Astrocyte of the hippocampus (primary cell): ENCODE measurements around the gene CACNA2D2.

ENCODE experiments used
- DNase-seq: peaks from one replicate; pipeline ENCODE4 v3.0.0; 2011; ENCODE audit warnings: low read depth, low spot score

CACNA2D2 gene

DNA sequence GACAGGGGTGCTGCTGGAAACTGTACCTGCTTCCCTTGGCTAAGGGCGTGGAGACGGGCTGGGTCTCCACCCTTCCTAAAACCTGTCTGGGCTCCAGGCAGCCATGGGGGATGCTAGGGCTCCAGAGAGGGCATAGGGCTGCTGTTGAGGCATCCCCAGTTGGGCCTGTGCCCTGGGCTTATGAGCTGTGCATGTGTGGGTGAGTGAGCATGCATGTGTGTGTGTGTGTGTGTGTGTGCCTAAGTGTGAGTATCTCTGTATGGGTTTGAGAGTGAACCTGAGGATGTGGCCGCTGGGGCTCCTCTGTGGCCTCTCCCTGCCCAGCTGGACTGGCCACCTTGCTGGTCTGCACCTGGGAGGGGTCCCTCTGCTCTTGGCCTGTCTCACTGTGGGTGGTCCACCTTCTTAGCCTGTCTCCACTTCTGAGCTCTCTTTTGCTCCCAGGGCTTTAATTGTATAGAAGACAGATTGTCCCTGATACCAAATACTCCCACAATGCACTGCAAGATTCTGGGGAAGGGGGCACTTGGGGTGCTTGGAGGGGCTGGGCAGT lies 132.2 kb downstream of the CACNA2D2 start:
- no peak for DNase-seq

DNA sequence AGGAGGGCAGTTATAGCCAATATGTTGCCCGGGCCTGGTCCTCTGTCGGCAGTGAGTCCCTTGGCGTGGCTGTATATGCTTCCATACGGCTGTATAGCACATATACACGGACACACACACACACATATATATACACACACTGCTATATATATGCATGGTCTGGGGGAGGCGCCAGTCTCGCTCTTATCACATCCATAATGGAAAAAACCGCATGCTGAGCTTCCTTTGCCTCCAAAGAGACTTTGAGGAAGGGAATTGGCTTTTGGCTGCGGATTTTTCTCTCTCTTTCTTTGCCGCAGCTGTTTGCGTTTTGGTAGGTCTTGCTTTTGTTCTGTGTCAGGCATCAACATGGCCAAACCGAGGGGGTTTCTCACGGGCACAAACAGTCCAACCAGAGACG lies 132.8 kb downstream of the CACNA2D2 start:
- DNase-seq, result no peak

DNA sequence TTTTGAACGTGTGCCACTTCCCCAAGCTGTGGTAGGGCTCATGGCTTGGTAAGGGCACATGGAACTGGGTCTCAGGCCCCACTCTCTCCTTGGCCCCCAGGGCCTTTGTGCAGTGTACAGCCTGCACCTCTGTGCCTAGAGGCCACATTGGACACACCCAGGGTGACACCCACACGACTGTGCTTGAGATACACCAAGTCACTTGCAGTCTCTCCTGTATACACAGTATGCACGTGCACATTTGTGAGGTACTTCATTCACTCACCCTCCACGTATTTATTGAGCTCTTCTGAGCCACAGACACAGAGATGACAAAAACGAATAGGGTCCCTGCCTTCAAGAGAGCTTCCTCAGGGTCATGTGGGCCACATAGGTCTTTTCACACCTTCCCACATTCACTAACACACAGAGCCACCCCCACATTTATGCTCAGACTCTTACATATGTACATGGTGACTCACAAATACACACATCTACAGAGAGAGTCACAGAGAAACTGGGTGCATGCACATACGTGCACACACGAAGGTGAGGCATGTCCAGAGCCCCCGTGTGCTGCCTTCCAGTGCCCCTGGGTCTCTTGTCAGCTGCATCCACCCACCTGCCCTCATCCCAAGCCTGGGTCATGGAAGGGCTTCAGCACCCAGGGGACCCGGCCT lies 134.3 kb downstream of the CACNA2D2 start:
- no peak for DNase-seq

DNA sequence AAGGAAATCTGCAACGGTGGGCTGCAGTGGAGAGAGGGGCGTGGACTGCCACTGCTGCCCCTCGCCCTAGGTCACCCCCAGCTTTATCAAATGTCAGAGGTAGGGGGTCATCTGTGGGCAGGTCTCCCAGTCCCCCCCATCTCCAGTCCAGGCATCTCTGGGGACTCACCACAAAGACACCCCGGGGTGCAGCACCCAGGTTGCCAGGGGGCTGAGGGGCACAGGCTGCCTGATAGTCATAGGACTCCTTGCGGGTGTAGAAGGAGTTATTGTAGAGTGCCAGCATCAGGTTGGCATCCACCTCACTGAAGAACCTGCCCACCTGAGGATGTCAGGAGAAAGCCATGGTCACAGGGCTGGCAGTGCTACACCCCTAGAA lies 137.6 kb downstream of the CACNA2D2 start:
- DNase-seq, result no peak

DNA sequence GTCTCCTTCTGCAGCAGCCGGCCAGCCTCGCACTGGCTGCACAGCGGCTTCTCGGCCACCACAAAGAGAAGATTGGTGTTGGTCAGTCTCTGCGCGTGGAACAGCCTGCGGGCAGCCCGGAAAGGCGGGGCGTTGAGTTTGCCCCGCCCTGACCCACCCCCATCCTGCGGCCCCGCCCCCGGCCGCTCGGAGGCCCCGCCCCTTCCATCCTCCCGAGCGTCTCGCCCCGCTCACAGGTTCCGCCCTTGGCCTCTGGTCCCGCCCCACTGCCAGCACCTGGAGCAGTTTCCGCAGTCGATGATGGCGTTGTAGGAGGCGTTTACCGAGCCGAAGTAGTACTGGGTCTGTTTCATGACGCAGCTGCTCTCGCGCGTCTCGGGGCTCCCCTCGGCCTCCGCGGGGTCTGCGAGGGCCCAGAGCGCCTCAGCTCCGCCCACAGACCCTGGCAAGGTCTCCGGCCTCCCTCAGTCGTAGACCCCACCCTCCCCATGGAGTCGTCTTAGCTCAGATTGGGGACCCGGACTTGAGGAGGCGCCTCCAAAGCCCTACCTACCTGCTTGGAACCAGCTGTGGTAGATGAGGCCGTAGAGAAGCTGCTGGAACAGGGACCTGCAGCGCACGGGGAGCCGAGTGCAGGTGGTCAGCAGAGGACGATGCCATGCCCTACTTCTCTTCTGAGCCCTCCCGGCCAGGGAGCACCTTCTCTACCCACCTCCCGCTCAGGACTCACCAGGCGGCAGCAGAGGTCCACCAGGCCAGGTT lies 138.2 kb downstream of the CACNA2D2 start:
- DNase-seq, result peak; percentile 80

DNA sequence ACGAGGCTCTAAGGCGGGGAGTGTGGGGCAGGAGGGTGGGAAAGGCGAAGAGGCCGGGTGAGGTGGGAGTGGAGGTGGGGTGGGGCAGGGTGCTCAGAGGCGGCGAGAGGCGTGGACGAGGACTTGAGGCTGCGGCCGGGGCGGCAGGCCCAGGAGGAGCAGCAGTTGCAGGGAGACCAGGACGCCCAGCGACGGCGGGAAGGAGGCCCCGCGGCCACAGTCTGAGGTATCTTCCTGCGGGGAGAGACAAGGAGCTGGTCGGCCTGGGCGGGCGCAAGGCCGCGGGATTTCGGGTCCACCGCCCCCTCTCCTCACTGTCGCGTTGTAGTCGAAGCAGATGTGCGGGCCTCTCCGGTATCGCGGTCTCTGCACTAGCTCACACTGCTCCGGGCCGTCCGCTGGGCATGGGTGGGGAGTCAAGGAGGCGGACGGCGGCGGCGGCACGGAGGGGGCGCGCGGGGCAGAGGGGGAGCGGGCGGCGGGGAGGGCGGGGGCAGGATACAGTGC lies 138.8 kb downstream of the CACNA2D2 start:
- no peak for DNase-seq

DNA sequence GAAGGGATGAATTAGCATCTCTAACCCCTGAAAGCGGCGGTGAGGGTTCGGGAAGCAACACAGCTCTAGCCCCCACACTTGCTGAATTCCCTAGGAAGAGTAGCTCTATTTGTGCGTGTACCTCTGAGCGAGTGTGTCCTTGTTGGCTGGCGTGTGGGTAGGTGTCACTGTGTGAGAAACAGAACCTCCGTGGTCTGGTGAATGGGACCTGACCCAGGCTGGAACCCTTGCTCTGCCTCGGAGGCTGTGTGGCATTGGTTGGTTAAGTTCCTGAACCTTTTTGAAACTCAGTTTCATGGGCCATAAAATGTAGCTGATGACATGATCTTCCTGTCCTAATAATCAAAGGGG lies 143.7 kb downstream of the CACNA2D2 start:
- no peak for DNase-seq

DNA sequence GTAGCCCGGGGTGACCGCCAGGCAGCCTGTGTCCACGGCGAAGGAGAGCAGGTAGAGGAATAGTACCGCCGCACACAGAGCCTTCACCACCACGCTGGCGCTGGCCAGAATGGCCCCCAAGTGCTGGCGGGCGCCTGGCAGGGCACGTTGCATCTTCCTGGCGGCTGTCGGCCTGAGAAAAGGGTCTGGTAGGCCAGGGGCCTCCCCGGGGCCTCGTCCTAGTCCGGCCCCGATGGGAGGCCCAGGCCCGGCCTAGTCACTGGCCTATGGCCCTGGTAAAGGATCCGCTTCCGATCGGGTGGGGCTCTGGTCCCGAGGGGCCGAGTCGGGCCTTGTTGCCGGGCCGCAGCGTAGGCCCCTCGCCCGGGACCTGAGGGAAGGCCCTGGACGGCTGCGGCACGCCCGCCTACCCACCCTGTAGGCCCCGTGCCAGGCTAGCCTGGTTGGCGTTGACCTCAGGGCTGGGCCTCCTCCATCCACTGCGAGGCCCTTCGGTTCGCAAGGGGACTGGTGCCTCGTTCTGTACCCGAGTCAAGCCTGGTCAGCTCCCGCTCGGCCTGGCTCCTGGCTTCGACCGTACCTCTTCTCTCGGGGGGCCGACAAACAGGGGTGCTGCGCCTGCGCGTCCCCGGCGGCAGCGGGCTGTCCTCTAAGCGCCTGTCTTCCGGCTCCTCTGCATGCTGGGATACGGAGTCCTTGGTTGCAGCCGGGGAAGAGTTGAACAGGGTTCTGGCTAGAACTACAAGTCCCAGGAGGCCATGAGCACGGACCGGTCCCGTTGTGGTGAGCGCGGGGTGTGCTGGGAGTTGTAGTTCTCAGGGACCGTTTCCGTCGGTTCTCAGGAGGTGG lies 144.3 kb downstream of the CACNA2D2 start, which contains the start of gene TMEM115:
Gene TMEM115, minus strand, starts transcription at position 611 of the 849 bp plus-strand sequence. Its CDS starts 458 bp downstream, at position 153.
- peak; percentile 99 for DNase-seq

DNA sequence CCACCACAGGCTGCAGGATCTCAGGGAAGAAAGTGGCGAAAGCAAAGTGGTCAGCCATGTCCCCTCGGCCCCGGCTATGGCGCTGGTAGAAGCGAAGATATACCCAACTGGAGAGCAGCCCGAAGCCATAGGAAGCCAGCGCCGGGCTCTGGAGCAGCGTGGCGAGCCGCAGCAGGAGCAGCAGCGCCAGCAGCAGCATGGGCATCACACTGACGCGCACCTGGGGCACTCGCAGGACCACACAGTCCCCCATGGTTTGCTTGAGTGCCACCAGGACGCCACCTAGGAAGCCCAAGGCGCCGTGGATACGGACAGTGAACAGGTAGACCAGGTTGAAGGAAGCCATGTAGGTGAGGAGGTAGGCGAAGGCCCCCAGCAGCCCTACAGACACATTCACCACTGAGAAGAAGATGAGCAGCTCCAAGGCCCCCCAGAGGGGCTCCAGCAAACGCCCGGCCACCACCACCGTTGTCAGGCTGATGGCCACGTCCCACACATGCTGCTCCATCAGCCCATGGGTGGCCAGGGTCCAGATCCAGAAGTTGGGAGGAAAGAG lies 145.0 kb downstream of the CACNA2D2 start:
- DNase-seq, result no peak

DNA sequence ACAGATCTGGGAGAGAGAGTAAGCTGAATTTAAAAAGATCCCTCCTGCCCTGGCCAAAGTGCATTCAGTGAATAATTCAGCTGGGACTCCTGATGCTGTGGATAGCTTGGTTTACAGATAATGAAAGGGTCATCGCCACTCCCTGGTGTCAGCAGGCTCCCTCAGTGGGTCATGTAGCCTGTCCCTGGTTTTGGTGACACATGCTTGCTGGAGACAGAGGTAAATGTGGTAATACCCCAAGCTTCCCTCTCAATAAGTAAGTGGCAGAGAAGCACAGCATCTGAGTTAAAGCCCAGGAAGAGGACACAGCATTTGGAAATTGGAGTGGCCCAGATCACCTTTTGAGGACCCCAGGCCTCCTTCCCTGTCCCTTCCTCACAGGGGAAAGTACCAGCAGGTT lies 146.0 kb downstream of the CACNA2D2 start:
- DNase-seq, result no peak

DNA sequence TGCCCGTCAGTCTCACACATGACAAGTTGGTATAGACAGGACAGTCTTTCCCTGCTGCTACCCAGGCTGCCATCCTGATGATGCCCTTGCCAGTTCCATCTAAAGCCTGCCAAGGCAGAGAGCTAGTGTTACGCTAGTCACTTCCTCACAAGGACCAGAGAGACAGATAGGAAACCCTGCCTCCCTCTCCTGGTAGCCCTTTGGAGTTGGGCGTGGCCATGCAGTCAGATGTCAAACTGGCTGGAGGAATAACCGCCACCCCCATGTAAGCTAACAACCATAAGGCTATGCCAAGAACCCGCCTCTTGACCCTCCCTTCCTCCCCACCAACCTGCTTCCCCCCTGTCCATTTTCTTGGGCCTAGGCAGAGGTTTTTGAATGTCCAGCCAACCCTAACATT lies 146.9 kb downstream of the CACNA2D2 start:
- DNase-seq, result no peak

DNA sequence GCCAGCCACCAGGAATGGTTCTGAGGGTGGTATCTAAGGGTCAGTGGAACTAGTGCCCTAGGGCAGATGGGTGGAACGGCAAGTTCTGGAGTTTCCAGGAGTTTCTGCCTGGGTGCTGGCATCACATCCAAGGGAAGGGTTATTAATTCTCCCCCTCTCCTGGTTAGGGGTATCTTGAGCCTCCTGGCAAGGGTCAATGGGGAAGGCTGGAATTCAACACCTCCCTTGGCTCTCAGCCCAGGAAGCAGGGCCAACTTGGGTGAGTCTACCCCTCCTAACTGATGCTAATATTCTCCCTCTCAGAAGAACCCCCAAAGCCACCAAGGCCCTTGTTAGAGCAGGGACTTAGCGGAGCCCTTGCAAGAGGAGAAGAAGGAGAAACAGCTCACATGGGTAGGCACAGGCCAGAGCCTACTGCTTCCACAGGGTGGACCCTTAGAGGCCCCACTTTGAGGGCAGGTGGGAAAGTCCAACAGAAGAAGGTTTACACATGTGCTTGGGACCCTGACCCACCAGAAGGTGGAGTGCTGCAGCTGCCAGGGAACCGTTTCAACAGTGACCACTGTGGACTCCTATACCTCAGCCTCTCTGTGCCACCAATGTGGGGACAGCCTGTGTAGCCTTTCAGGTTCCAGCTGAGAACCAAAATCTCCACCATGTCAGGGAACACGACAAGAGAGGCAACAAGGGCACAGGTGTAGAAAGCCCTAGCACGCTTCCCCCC lies 147.4 kb downstream of the CACNA2D2 start:
- DNase-seq, result no peak

DNA sequence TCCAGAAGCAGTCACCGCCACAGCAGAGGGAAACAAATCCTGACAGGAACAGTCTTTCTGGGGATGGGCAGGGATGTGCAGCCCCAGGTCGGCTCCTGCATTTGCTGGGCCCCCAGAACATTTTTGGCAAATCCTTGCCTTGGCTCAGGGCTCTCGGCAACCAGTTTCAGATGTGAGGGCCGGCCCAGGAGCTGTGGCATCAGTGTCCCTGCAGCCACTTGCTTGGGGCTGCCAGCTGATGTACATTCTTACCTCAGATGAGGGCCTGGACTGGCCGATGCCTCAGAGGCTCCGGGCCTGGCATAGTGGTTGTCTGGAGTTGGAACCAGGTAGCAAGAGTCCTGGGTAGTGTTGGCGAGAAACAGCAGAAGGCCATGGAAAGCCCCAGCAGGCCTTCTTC lies 148.6 kb downstream of the CACNA2D2 start:
- no peak for DNase-seq

DNA sequence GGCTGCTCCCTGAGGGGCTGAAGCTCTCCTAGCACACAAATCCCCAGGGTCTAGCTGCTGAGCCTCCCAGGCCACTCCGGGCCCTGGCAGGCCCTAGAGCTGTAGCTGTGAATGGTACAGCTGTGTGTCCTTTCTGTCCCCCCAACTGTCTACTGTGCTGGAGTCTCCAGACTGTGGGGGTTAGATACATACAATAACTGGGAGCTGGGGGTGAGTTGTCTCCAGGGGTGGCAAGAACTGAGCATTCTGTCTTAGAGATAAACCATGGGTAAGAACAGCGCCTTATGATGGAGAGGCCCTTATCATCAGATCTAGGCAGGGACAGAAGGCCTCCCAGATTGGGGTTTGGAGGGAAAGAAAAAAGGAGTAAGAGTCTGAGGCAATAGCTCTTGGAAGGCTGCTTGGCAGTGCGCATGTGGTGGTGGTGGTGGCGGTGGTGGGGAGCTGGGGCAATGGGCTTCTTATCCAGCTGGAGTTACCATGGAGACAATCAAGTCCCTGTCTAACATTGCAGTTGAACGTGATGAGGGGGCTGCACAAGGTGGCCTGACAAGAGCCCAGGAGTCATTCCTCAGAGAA lies 149.2 kb downstream of the CACNA2D2 start:
- DNase-seq, result no peak

DNA sequence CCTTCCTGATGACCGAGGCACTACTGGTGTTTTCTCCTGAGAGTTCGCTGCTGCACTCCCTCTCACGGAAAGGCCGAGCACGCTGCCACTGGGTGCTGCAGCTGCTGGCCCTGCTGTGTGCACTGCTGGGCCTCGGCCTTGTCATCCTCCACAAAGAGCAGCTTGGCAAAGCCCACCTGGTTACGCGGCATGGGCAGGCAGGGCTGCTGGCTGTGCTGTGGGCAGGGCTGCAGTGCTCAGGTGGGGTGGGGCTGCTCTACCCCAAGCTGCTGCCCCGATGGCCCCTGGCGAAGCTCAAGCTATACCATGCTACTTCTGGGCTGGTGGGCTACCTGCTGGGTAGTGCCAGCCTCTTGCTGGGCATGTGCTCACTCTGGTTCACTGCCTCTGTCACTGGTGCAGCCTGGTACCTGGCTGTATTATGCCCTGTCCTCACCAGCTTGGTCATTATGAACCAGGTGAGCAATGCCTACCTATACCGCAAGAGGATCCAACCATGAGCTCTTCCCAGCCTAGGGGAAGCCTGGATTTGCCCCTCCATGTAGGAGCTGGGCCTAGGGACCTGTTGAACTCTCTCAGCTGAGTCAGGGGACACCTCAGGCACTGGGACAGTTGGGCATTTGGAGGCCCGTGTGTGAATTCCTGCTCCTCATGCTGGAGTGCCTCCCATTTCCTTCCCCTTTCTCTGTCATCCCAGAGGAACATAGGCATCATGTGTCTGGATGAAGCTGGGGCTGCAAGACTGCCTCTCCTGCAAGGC lies 150.0 kb downstream of the CACNA2D2 start:
- no peak for DNase-seq

DNA sequence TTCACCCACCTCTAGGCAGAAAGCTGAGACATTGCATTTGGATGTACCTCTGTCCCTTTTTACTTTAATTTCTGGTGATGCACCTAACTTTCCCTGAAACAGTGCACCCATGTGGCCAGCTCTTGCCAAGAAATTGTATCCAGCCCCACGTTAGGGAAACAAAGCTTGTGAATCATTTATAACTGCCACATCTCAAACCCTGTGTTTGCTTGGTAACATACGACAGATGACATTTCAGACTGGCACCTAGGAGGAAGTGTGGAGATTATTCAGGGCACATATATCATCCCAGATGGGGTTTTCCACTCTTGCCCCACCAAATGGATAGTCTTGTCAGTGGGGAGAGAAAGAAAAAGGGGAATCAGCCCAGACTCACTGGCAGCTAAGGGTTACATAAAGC lies 150.7 kb downstream of the CACNA2D2 start:
- DNase-seq, result peak; percentile 25

DNA sequence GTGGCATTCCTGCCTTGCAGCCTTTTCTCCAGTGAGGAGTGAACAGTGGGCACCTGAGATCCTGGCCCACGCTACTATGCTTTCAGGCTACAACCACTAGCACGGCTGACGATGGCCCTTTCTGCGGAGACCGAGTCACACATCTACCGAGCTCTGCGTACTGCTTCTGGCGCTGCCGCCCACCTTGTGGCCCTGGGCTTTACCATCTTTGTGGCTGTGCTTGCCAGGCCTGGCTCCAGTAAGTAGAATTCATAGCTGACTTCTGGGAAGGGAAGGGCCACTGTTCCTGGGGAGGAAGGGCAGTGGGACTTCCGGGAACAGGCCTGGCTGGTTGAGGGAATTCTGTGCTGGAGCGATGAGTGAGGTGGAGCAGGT lies 152.1 kb downstream of the CACNA2D2 start:
- DNase-seq, result no peak

DNA sequence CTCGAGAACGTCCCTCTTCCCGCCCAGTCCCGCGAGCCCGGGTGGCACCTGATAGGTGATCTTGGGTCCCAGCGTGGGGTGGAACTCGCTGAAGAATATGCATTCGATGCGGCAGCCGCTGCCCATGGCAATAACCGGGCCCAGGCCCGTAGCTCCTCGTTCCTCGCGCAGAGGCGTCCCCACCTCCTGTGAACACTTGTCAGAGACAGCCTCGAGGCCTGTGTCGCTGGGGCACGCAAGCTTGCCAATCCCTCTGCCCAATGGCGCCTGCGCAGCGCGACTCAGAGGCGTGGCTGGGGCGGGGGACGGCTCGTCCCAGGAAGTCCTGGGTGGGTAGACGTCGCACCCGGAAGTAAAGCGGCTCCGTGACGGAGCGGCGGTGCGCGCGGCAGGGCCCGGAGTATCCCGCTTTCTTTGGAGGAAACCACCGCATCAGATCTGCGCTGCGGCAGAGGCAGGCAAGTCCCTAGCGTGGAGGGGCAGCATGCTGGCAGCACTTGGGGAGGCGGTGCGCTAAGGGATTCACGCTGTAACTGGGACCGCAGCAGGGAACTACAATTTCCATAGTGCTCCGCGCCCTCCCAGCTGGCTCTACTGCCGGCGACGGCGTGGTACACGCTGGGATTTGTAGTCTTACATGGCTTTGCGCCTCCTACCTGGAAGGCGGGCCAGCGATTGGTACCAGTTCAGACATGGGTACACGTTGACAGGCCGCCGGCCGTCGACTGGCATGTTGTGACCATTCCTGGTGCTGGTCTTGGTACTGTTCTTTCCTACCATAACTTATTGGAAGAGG lies 152.7 kb downstream of the CACNA2D2 start, which contains the start of the genes CYB561D2 and NPRL2:
Gene CYB561D2, plus strand, starts transcription at position 336 of the 796 bp plus-strand sequence. CDS start 572 bp downstream, outside the sequence.
Gene NPRL2, minus strand, starts transcription at position 249 of the 796 bp plus-strand sequence. Its CDS starts 123 bp downstream, at position 126.
- DNase-seq, result peak; percentile 97

DNA sequence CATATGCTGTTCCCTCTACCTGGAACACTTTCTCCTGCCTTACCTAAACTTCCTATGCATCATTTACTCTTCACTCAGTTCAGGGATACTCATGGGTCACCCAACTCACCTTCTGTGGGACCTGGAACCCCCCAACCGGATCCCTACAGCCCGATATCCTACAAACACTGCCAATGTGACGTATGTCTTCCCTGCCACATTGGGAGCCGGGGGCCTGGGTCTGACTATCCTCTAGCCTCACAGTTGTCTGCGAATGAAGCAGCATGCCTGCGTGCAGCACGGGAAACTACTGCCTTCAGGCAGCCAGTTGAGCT lies 153.3 kb downstream of the CACNA2D2 start:
- no peak for DNase-seq
